ENCODE measurements around the gene DBNDD1.

DNA sequence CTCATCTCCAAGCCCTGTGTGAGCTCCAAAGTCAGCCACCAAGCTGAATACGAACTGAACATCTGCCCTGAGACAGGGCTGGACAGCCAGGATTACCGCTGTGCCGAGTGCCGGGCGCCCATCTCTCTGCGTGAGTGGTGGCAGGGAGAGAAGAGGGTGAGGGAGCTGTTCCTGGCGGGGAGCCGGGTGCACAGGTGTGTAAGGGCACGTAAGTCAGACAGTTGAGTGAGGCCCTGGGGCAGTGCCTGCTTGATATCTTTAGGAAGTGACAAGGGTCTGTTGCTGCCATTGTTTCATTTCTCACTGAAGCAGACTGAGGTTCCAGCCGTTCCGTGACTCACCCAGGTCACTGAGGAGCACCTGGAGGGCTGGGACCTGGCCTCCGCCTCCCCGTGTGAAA is 58.3 kb downstream of the DBNDD1 start:
- TF ChIP-seq, protein P1, sequence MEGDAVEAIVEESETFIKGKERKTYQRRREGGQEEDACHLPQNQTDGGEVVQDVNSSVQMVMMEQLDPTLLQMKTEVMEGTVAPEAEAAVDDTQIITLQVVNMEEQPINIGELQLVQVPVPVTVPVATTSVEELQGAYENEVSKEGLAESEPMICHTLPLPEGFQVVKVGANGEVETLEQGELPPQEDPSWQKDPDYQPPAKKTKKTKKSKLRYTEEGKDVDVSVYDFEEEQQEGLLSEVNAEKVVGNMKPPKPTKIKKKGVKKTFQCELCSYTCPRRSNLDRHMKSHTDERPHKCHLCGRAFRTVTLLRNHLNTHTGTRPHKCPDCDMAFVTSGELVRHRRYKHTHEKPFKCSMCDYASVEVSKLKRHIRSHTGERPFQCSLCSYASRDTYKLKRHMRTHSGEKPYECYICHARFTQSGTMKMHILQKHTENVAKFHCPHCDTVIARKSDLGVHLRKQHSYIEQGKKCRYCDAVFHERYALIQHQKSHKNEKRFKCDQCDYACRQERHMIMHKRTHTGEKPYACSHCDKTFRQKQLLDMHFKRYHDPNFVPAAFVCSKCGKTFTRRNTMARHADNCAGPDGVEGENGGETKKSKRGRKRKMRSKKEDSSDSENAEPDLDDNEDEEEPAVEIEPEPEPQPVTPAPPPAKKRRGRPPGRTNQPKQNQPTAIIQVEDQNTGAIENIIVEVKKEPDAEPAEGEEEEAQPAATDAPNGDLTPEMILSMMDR (IDR thresholded peaks at IDR 0.05 in 2 of 3, conservative IDR thresholded peaks at IDR 0.05 in 1 of 3; ENCODE audit: borderline replicate concordance in 1 of 3, insufficient read depth in 1 of 3, low read depth in 2 of 3, low read length in 2 of 3): no peak
- TF ChIP-seq, protein P2, sequence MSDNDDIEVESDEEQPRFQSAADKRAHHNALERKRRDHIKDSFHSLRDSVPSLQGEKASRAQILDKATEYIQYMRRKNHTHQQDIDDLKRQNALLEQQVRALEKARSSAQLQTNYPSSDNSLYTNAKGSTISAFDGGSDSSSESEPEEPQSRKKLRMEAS (IDR thresholded peaks at IDR 0.05): no peak
- TF ChIP-seq EZH2 (IDR thresholded peaks at IDR 0.05): no peak
- TF ChIP-seq, protein P3, sequence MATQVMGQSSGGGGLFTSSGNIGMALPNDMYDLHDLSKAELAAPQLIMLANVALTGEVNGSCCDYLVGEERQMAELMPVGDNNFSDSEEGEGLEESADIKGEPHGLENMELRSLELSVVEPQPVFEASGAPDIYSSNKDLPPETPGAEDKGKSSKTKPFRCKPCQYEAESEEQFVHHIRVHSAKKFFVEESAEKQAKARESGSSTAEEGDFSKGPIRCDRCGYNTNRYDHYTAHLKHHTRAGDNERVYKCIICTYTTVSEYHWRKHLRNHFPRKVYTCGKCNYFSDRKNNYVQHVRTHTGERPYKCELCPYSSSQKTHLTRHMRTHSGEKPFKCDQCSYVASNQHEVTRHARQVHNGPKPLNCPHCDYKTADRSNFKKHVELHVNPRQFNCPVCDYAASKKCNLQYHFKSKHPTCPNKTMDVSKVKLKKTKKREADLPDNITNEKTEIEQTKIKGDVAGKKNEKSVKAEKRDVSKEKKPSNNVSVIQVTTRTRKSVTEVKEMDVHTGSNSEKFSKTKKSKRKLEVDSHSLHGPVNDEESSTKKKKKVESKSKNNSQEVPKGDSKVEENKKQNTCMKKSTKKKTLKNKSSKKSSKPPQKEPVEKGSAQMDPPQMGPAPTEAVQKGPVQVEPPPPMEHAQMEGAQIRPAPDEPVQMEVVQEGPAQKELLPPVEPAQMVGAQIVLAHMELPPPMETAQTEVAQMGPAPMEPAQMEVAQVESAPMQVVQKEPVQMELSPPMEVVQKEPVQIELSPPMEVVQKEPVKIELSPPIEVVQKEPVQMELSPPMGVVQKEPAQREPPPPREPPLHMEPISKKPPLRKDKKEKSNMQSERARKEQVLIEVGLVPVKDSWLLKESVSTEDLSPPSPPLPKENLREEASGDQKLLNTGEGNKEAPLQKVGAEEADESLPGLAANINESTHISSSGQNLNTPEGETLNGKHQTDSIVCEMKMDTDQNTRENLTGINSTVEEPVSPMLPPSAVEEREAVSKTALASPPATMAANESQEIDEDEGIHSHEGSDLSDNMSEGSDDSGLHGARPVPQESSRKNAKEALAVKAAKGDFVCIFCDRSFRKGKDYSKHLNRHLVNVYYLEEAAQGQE (IDR thresholded peaks at IDR 0.05; ENCODE audit: low read depth): no peak
- TF ChIP-seq POLR2A (IDR thresholded peaks at IDR 0.05; ENCODE audit: borderline replicate concordance, extremely low read depth, insufficient read depth, insufficient read length): no peak
- TF ChIP-seq RAD21 (IDR thresholded peaks at IDR 0.05; ENCODE audit: low read depth): no peak
- TF ChIP-seq POLR2AphosphoS5 (IDR thresholded peaks at IDR 0.05; ENCODE audit: low read depth, low read length): no peak
- TF ChIP-seq TCF7L2 (IDR thresholded peaks at IDR 0.05; ENCODE audit: borderline replicate concordance, extremely low read depth, insufficient read depth, insufficient read length): no peak
- TF ChIP-seq EZH2phosphoT487 (IDR thresholded peaks at IDR 0.05; ENCODE audit: borderline replicate concordance): no peak
- TF ChIP-seq ZNF274 (IDR thresholded peaks at IDR 0.05; ENCODE audit: low read depth, low read length): no peak
- TF ChIP-seq SP1 (IDR thresholded peaks at IDR 0.05; ENCODE audit: low read depth): no peak
- no peak for TF ChIP-seq YY1 (IDR thresholded peaks at IDR 0.05; ENCODE audit: extremely low read depth, insufficient replicate concordance, low read depth, low read length)
- TF ChIP-seq, protein P4, sequence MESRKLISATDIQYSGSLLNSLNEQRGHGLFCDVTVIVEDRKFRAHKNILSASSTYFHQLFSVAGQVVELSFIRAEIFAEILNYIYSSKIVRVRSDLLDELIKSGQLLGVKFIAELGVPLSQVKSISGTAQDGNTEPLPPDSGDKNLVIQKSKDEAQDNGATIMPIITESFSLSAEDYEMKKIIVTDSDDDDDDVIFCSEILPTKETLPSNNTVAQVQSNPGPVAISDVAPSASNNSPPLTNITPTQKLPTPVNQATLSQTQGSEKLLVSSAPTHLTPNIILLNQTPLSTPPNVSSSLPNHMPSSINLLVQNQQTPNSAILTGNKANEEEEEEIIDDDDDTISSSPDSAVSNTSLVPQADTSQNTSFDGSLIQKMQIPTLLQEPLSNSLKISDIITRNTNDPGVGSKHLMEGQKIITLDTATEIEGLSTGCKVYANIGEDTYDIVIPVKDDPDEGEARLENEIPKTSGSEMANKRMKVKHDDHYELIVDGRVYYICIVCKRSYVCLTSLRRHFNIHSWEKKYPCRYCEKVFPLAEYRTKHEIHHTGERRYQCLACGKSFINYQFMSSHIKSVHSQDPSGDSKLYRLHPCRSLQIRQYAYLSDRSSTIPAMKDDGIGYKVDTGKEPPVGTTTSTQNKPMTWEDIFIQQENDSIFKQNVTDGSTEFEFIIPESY (IDR thresholded peaks at IDR 0.05; ENCODE audit: extremely low read depth, insufficient replicate concordance, low read length): no peak
